HCT116 (cell line): ENCODE measurements around the gene IL1RAP.

ENCODE experiments used
- CEBPB ChIP-seq: IDR thresholded peaks from 2 replicates; pipeline ENCODE4 v1.6.1; 2012; ENCODE audit warnings: low read depth
- EZH2 ChIP-seq: fragments of 200-600 bp; sonication (generic); IDR thresholded peaks from 2 replicates; pipeline ENCODE4 v1.6.1; 2017; ENCODE audit warnings: antibody characterized with exemption, mixed run types
- EZH2phosphoT487 ChIP-seq: fragments of 200-600 bp; IDR thresholded peaks from 2 replicates; pipeline ENCODE4 v1.6.1; 2018; ENCODE audit warnings: antibody characterized with exemption, borderline replicate concordance
- POLR2A ChIP-seq: IDR thresholded peaks from 2 replicates; pipeline ENCODE4 v1.7.0; 2011; ENCODE audit warnings: borderline replicate concordance; ENCODE audit not compliant: insufficient read depth, insufficient read length; ENCODE audit errors: extremely low read depth
- POLR2AphosphoS5 ChIP-seq: IDR thresholded peaks from 2 replicates; pipeline ENCODE4 v1.6.1; 2011; ENCODE audit warnings: mild to moderate bottlenecking, low read depth, low read length, moderate library complexity
- RAD21 ChIP-seq: IDR thresholded peaks from 2 replicates; pipeline ENCODE4 v1.6.1; 2012; ENCODE audit warnings: low read depth, mild to moderate bottlenecking
- SIN3A ChIP-seq: IDR thresholded peaks from 2 replicates; pipeline ENCODE4 v1.6.1; 2012; ENCODE audit warnings: low read depth
- SRF ChIP-seq: IDR thresholded peaks from 2 replicates; pipeline ENCODE4 v1.6.1; 2012; ENCODE audit warnings: low read depth
- ZFX ChIP-seq: fragments of 450-650 bp; IDR thresholded peaks from 2 replicates; pipeline ENCODE4 v1.6.1; 2017
- TF ChIP-seq, protein P1 (sequence below), 3 experiments: fragments of 200-600 bp in 1 of 3; sonication (generic) in 1 of 3; IDR thresholded peaks in 2 of 3; conservative IDR thresholded peaks in 1 of 3; 2 replicates each; pipeline ENCODE4 v1.5.1; 2012 to 2017; ENCODE audit warnings: low read depth in 2 of 3, low read length in 2 of 3, antibody characterized with exemption in 1 of 3, borderline replicate concordance in 1 of 3, control low read depth in 1 of 3, mild to moderate bottlenecking in 1 of 3, mixed read lengths in 1 of 3, mixed run types in 1 of 3, moderate library complexity in 1 of 3; ENCODE audit not compliant: insufficient read depth in 1 of 3
- TF ChIP-seq, protein P2 (sequence below): IDR thresholded peaks from 2 replicates; pipeline ENCODE4 v1.6.1; 2012; ENCODE audit warnings: low read depth
- TF ChIP-seq, protein P3 (sequence below): IDR thresholded peaks from 2 replicates; pipeline ENCODE4 v1.6.1; 2012
- TF ChIP-seq, protein P4 (sequence below): IDR thresholded peaks from 2 replicates; pipeline ENCODE4 v1.6.1; 2012

DNA sequence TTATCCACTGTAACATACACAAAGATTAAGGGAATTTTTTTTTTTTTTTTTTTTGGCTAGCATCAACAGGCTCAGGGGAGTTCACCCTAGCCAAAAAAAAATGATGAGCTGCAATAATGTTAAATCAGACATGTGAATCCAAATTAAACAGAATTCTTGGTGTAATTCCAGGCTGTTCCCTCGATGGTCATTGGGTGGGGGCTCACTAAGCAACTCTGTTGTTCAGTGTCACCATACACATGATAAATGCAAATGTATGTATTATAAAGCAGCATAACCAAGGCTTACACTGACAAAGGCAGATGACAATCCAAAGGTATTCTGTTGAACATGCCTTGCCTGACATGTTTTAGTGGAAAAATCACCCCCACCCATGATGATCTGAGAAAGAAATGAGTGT is 29.0 kb downstream of the IL1RAP start:
- TF ChIP-seq, protein P1, sequence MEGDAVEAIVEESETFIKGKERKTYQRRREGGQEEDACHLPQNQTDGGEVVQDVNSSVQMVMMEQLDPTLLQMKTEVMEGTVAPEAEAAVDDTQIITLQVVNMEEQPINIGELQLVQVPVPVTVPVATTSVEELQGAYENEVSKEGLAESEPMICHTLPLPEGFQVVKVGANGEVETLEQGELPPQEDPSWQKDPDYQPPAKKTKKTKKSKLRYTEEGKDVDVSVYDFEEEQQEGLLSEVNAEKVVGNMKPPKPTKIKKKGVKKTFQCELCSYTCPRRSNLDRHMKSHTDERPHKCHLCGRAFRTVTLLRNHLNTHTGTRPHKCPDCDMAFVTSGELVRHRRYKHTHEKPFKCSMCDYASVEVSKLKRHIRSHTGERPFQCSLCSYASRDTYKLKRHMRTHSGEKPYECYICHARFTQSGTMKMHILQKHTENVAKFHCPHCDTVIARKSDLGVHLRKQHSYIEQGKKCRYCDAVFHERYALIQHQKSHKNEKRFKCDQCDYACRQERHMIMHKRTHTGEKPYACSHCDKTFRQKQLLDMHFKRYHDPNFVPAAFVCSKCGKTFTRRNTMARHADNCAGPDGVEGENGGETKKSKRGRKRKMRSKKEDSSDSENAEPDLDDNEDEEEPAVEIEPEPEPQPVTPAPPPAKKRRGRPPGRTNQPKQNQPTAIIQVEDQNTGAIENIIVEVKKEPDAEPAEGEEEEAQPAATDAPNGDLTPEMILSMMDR (IDR thresholded peaks at IDR 0.05 in 2 of 3, conservative IDR thresholded peaks at IDR 0.05 in 1 of 3; ENCODE audit: borderline replicate concordance in 1 of 3, insufficient read depth in 1 of 3, low read depth in 2 of 3, low read length in 2 of 3): no peak
- TF ChIP-seq EZH2 (no peak), ZFX (no peak), POLR2A (no peak), EZH2phosphoT487 (no peak), RAD21 (no peak), POLR2AphosphoS5 (no peak), CEBPB (no peak), SRF (no peak), SIN3A (no peak)
- TF ChIP-seq, protein P2, sequence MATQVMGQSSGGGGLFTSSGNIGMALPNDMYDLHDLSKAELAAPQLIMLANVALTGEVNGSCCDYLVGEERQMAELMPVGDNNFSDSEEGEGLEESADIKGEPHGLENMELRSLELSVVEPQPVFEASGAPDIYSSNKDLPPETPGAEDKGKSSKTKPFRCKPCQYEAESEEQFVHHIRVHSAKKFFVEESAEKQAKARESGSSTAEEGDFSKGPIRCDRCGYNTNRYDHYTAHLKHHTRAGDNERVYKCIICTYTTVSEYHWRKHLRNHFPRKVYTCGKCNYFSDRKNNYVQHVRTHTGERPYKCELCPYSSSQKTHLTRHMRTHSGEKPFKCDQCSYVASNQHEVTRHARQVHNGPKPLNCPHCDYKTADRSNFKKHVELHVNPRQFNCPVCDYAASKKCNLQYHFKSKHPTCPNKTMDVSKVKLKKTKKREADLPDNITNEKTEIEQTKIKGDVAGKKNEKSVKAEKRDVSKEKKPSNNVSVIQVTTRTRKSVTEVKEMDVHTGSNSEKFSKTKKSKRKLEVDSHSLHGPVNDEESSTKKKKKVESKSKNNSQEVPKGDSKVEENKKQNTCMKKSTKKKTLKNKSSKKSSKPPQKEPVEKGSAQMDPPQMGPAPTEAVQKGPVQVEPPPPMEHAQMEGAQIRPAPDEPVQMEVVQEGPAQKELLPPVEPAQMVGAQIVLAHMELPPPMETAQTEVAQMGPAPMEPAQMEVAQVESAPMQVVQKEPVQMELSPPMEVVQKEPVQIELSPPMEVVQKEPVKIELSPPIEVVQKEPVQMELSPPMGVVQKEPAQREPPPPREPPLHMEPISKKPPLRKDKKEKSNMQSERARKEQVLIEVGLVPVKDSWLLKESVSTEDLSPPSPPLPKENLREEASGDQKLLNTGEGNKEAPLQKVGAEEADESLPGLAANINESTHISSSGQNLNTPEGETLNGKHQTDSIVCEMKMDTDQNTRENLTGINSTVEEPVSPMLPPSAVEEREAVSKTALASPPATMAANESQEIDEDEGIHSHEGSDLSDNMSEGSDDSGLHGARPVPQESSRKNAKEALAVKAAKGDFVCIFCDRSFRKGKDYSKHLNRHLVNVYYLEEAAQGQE: no peak
- TF ChIP-seq, protein P3, sequence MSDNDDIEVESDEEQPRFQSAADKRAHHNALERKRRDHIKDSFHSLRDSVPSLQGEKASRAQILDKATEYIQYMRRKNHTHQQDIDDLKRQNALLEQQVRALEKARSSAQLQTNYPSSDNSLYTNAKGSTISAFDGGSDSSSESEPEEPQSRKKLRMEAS: no peak
- TF ChIP-seq, protein P4, sequence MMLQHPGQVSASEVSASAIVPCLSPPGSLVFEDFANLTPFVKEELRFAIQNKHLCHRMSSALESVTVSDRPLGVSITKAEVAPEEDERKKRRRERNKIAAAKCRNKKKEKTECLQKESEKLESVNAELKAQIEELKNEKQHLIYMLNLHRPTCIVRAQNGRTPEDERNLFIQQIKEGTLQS: no peak
